HG03196 (cell line): Measurements from ENCODE around the gene CDK5R1.
"Not testable (repeated sequence)": the region's sequence is repeated elsewhere in the genome, so short reads cannot be mapped to it uniquely, and the experiment has no call there.

Source experiments
- ATAC-seq: cut with Tn5 transposase; IDR thresholded peaks from one replicate; pipeline ENCODE4 v1.9.1; 2021; ENCODE audit not compliant: unreplicated experiment

The CDK5R1 gene

DNA sequence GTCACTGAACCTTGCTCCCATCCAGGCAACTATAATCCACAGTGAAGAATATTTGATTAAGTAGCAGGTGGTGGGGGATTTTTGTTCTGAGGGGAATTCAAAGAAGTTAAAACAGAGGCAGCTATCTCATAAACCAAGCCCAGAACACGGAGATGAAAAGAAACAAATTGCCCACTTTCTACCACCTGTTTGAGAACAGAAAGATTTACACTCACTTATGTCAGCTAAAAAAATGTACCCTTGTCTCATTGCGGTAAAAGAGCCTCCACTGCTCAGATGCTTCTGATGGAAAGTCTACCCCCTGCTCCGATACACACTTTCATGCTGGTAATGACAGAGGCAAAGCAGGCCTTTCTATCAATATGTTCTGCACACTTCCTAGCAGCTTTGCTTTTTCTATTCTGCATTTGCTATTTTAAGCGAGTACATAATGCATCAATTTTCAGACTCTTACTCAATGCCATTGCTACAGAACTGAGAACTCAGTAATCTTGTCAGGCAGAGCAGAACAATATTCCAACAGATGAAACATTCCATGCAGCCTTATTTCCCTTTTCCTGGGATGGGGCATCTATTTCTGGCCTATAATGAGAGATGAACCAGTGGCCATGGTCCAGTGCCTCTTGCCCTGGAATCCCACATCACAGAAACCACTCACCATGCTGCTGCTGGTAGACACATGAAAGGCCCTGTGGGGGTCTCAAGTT is 29.0 kb downstream of the CDK5R1 start:
- ATAC-seq = no peak

- no peak for ATAC-seq
These were observed 29.7 kb downstream of the CDK5R1 start for GRCh38 chr17:32516450-32516849.

DNA sequence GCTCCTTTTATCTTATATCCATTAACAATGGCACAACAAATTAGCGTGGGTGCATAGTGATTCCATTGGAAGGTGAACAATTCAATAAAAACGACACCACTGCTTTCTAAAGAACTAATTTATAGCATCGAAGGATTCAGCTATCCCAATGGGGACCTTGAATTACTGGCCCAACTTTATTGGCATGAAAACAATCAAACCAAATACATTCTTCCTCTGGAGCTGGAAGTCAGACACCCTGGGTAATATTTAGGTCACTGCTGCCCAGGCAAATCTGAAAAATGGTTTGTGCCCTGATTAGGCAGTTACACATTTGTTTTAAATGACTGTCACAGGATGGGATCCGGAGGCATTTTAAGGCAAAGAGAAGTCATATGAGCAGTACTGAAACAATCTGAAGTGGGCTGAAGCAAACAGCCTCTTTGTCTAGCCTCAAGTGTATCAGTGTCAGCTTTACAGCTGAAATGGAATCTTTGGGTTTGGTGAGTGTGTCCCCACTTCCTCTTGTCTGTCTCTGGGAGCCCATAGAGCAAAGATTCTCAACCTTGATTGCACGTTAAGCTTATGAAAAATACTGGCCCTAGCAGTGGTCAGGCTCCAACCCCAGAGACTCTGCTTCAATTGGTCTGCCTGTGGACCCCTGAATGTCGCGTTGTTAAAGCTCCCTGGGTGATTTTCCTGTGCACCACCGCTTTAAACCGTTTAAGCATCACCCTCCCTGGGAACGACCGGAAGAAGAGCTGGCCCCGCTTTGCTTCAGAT is 30.3 kb downstream of the CDK5R1 start:
- no peak for ATAC-seq

- ATAC-seq = no peak
These were observed 31.2 kb downstream of the CDK5R1 start for GRCh38 chr17:32517982-32518381.

DNA sequence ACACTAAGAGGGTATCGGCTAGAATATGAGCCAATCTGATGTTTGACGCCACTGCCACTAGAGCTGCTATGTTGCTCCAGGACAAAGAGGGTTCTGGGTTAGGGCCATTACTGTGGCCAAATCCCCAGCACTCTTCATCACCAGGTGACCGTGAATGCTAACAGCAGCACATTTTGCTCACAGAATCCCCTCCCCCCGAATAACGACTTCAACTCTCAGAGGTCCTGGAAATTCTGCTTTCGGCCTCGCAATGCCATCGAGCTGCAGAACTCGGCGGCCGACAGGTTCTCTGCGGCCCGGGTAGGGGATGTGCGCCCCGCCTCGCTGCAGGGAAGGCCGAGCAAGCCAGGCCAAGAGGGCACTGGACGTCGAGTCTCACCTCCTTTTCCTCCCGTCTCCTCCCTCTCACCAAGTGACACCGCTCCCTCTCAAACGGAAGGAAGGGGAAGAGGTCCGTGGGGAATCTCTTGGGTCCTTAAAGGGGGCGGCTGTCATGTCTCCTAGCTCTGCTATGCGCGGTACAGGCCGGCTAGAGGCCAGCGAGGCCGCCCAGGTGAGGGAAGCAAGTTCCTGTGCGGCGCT is 31.9 kb downstream of the CDK5R1 start:
- ATAC-seq = no peak

DNA sequence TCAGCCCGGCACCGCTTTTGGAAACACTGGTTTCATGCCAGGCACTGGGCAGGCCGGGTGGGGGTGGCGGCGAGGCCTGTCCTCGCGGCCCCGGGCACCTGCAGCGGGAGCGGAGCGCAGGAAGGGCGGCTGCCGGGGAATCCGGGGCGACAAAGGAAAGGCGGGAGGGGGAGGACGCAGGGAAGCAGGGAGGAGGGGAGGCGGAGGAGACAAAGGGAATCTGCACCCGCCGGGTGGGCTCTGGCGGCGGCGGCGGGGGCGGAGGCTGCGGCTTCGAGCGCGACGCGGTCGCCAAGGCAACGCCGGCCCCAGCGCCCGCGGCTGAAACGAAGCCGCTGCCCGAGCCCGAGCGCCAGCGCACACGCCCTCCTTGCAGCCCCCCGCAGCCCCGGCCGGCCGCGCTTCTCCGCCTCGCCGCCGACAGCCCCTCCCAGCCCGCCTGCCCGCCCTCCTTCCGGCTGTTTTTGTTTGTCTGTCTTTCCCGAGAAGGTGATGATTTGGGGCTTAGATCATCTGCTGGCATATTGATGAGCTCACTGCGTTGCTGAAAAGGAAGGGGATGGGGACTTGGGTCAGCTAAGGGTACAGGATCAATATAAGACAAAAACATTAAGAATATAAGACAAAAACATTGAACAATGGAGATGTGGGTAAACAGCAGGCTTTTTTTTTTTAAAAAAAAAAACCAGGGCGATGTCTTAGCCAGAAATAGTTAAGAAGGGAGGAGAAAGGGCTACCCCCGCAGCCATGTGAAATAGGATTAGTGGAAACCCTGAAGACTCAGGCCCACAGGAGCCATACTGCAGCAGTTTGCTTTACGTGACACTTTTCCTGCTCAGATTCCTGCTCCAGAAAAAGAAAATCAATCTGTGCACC is 32.7 kb downstream of the CDK5R1 start:
- no peak for ATAC-seq

- ATAC-seq = no peak
These were observed 33.4 kb downstream of the CDK5R1 start for GRCh38 chr17:32520104-32520701.

DNA sequence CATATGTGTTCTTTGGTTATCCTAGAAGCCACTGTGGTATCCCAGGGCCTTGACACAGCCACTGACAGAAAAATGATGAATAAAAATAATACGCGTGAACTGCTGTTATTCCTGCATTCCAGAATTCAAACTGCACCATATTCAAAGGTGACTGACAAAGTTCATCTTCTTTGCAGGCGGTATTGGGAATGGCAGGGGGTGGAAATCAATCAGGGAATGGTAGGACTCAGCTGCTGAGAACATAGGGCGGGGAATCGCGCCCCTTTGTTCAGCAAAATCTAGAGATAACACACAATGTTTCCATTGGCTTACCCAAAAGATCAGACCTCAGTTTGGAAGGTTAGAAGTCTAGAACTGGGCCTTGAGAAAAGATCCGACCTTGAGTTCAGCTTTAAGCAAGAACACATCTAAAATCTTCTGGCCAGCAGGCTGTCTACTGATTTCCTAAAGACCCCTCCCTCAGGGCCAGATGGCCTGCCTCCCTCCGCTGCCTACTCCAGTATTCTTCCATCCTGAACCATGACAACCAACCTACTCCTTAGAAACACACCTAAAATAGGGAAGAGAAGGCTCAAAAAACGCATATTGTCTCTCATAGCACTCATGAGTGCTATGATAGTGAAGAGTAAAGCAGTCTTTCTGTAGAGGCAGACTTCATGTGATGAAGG is 34.1 kb downstream of the CDK5R1 start:
- ATAC-seq = no peak

- ATAC-seq = peak; percentile 46
These were observed 36.4 kb downstream of the CDK5R1 start for GRCh38 chr17:32523017-32523680.

- ATAC-seq = peak; percentile 33
These were observed 37.2 kb downstream of the CDK5R1 start for GRCh38 chr17:32523827-32524552.

GRCh38 chr17:32524553-32524880 is 37.7 kb downstream of the CDK5R1 start:
- not testable (repeated sequence) for ATAC-seq

- no peak for ATAC-seq
These were observed 38.3 kb downstream of the CDK5R1 start for GRCh38 chr17:32525122-32525521.

DNA sequence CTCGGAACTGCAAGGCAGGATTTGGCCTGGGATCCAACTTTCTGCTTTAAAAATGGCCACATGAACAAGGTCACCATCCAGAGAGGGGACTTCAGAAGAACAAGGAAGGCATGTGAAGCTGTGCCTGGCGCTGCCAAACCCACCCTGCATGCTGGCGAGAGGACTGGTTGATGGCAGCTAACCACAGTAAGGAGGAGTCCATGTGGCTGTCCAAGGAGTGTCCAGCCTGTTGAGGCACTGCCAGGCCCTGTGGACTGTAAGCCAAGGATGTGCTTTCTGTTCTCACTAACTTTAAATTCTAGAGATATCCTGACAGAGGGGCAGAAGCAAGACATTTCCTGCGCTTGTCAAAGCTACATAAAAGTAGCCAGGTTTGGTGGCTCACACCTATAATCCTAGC is 40.4 kb downstream of the CDK5R1 start:
- ATAC-seq = no peak

GRCh38 chr17:32528825-32529224 is 42.0 kb downstream of the CDK5R1 start:
- no peak for ATAC-seq

GRCh38 chr17:32529604-32530003 is 42.8 kb downstream of the CDK5R1 start:
- ATAC-seq = no peak

GRCh38 chr17:32533296-32533695 is 46.5 kb downstream of the CDK5R1 start:
- no peak for ATAC-seq

- ATAC-seq = no peak
These were observed 50.2 kb downstream of the CDK5R1 start for GRCh38 chr17:32536736-32537643.
